HG02943 (cell line): ENCODE measurements around the gene DEDD2.
"Not testable (repeated sequence)": the region's sequence is repeated elsewhere in the genome, so short reads cannot be mapped to it uniquely, and the experiment has no call there.

Experiments
- ATAC-seq: cut with Tn5 transposase; IDR thresholded peaks from one replicate; pipeline ENCODE4 v1.9.1; 2021; ENCODE audit warnings: mild to moderate bottlenecking, low read depth, moderate library complexity; ENCODE audit not compliant: unreplicated experiment

Gene DEDD2

GRCh38 chr19:42217520-42218437 is at the start of gene DEDD2:
TSS of gene DEDD2 (minus strand) at chr19:42217677. CDS start at chr19:42217007, 670 bp downstream.
- ATAC-seq: peak; percentile 58

- not testable (repeated sequence) for ATAC-seq
Observed at GRCh38 chr19:42266928-42267603, 49.6 kb upstream of the DEDD2 start.

GRCh38 chr19:42266105-42266504 is 48.6 kb upstream of the DEDD2 start:
- ATAC-seq: not testable (repeated sequence)

- ATAC-seq: no peak
Observed at GRCh38 chr19:42261763-42262162, 44.3 kb upstream of the DEDD2 start.

- ATAC-seq: not testable (repeated sequence)
Observed at GRCh38 chr19:42257842-42258241, 40.4 kb upstream of the DEDD2 start.

- ATAC-seq: no peak
Observed at GRCh38 chr19:42255766-42256745, 38.6 kb upstream of the DEDD2 start.

GRCh38 chr19:42254850-42255765 is 37.6 kb upstream of the DEDD2 start, which contains the start of gene ERF:
TSS of gene ERF (minus strand) at chr19:42255128. CDS start at chr19:42254999, 129 bp downstream.
- no peak for ATAC-seq

- no peak for ATAC-seq
Observed at GRCh38 chr19:42254089-42254849, 36.8 kb upstream of the DEDD2 start.

- ATAC-seq: no peak
Observed at GRCh38 chr19:42253245-42254088, 36.0 kb upstream of the DEDD2 start.

- ATAC-seq: no peak
Observed at GRCh38 chr19:42252365-42253244, 35.1 kb upstream of the DEDD2 start.

- no peak for ATAC-seq
Observed at GRCh38 chr19:42251572-42252358, 34.3 kb upstream of the DEDD2 start.

- no peak for ATAC-seq
Observed at GRCh38 chr19:42250666-42251531, 33.4 kb upstream of the DEDD2 start.

GRCh38 chr19:42250183-42250665 is 32.7 kb upstream of the DEDD2 start:
- ATAC-seq: no peak

- no peak for ATAC-seq
Observed at GRCh38 chr19:42249769-42250168, 32.3 kb upstream of the DEDD2 start.
